GM19467 (cell line): ENCODE measurements around the gene ZMPSTE24.
"Not testable (repeated sequence)": the region's sequence is repeated elsewhere in the genome, so short reads cannot be mapped to it uniquely, and the experiment has no call there.

ENCODE experiments used
- ATAC-seq: cut with Tn5 transposase; IDR thresholded peaks from one replicate; pipeline ENCODE4 v1.9.1; 2021; ENCODE audit warnings: mild to moderate bottlenecking, moderate library complexity; ENCODE audit not compliant: unreplicated experiment

ZMPSTE24 gene

DNA sequence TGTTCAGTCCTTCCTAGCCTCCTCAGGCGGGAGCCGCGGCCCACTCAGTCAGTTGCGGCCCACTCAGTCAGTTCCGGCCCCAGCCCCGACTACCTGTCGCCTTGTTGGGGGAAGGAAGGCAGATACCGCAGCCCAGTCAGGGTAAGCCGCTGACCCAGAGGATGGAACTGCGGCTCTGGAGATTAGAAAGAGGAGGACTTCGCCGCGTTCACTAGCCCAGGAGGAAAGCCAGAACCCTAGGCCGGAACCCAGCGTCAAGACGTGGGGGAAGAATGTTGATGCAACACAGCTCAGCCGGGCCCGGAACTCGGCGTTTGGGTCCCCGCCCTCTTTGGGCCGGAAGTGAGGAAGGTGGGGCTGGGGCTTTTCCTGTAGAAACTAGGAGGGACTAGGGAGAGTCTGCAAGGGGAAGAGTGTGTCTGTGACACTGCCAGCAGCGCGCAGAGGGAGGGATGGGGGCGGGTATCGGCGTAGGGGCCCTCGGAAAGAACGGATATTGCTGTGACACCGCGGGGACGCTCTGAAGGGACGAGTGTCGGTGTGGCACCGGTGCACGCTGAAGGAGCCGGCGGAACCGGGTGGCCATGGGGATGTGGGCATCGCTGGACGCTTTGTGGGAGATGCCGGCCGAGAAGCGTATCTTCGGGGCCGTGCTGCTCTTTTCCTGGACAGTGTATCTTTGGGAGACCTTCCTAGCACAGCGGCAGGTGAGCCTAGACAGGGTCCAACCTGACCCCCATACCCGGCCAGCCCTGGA is at the start of gene ZMPSTE24:
Gene ZMPSTE24, plus strand, starts transcription at position 549 of the 757 bp plus-strand sequence. Its CDS starts 36 bp downstream, at position 585.
- peak; percentile 88 for ATAC-seq

GRCh38 chr1:40210511-40211204 is 47.4 kb upstream of the ZMPSTE24 start:
- ATAC-seq, result no peak

- ATAC-seq, result no peak
Measured at GRCh38 chr1:40218333-40218732, 39.7 kb upstream of the ZMPSTE24 start.

- ATAC-seq, result not testable (repeated sequence)
Measured at GRCh38 chr1:40221471-40221905, 36.5 kb upstream of the ZMPSTE24 start.

GRCh38 chr1:40221977-40222772 is 35.9 kb upstream of the ZMPSTE24 start:
- no peak for ATAC-seq

DNA sequence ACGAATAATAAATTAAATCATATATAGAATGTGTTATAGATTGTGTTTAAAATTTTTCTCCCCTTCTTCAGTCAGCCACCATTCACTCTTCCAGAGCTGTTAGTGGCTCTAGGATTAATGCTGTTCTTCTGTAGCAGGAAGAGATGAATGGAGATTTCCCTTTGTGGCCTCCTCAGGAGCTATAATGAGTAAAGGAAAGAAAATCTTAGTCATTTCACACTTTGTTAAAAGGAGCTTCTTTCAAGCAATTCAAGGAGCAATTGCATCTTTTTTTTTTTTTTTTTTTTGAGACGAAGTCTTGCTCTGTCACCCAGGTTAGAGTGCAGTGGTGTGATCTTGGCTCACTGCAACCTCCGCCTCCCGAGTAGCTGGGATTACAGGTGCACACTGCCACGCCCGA is 34.0 kb upstream of the ZMPSTE24 start:
- ATAC-seq, result no peak

DNA sequence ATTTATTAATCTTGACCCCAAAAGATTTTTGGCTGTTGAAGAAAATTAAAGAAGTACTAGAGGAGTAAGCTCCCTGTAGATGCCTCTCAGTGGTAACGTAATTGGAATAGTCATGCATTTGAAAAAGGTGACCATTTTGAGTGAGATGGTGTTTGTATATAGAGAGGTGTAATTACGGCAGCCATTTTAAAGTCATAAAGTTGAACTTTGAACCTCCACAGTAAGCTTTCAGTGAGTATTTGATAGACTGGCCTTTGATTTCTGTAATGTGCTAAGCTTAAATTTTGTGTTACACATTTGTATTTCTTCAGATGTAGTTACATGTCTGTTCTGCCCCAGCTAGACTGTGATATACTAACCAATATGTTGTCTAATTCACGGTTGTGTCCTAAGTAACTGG is 31.8 kb upstream of the ZMPSTE24 start:
- no peak for ATAC-seq

DNA sequence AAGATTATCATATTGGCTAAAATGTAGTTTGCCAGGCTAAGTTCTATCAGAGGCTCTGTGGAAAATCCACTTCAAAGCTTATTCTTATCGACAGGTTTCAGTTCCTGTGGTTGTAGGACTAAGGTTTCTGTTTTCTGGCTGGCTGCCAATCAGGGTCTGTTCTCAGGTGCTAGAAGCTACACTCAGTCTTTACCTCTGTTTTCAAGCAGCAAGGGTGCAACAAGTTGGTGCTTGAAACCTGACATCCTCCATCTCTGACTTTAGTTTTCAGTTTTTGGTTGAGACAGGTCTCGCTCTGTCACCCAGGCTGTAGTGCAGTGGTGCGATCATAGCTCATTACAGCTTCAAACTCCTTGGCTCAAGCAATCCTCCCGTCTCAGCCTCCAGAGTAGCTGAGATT is 25.6 kb upstream of the ZMPSTE24 start:
- ATAC-seq, result peak; percentile 88

DNA sequence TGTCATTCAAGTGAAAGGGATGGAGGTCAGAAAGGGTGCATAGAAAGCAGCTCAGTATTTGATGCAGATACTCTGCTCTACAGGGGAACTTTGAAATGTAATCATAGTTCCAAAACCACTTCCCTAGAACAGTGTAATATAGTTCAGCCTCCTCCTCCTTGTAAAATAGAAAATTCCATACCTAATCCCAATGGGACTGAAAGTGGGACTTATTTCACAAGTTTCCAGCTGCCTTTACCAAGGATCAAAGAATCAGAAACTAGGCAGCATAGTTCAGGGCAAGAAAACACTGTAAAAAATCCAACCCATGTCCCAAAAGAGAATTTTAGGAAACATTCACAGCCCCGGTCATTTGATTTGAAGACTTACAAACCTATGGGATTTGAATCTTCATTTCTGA is 18.4 kb upstream of the ZMPSTE24 start:
- no peak for ATAC-seq

DNA sequence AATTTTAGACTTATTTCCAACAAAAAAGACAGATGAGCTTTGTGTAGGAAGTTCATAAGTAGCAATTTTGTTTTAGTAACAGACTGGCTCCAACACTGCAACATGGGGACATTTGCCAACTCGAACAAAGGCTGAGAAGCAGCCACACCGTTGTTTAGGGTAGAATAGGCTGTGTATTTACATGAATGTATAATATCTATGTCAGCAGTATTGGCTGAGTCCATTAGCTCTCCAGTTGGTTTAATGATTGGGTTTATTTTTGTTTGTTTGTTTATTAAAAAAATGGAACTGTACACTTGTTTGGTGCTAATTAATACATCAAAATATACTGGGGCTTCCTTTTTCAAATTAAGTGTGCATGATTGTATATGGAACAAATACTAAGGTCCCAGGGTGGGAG is 17.6 kb upstream of the ZMPSTE24 start:
- no peak for ATAC-seq

GRCh38 chr1:40241362-40241761 is 16.7 kb upstream of the ZMPSTE24 start:
- ATAC-seq, result no peak

DNA sequence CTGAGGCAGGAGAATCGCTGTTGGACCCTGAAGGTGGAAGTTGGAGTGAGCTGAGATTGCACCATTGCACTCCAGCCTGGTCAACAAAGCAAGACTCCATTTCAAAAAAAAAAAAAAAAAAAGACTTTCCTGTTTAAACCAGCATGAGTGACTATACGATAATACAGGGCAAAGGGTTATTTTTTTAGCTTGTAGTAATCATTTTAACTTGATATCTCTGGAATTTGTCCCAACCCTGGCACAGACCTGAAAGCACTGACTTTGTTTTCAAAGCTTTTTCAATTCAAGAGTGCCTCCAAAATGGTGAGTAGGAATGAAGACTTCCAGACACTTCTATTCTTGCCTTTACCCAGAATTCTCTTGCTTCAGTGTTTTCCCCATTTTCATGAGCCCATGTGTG is 14.7 kb upstream of the ZMPSTE24 start:
- no peak for ATAC-seq

DNA sequence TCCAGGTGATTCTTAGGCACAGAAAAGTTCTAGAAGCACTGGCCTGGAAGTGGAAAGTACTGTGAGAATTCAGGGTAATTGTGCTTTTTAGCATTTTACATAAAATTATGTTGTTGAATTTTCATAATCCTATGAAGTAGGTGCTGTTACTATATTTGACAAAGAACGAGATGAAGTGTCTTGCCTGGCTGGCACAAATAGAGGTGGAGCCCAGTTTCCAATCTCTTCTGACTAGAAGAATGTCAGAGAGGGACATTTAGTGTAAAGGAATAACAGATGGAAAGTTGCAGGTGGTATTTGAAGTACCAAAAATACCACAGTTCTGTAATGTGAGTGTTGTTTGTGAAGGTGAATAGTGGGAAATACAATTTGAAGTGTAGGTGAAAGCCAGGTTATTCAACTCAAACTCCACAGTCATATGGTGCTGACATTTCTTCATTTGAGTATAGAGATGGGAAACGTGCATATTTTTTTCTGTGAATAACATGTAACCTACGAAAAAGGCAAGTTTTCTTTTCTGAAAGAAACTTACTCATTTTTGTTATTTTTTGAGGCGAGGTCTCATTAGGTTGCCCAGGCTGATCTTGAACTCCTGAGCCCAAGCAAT is 13.8 kb upstream of the ZMPSTE24 start:
- no peak for ATAC-seq

GRCh38 chr1:40245686-40246085 is 12.3 kb upstream of the ZMPSTE24 start:
- ATAC-seq, result no peak

- ATAC-seq, result no peak
Measured at GRCh38 chr1:40247655-40248054, 10.4 kb upstream of the ZMPSTE24 start, which contains the start of gene TMCO2. Gene TMCO2 (plus strand): TSS chr1:40247937. CDS start chr1:40247994, 57 bp downstream.

DNA sequence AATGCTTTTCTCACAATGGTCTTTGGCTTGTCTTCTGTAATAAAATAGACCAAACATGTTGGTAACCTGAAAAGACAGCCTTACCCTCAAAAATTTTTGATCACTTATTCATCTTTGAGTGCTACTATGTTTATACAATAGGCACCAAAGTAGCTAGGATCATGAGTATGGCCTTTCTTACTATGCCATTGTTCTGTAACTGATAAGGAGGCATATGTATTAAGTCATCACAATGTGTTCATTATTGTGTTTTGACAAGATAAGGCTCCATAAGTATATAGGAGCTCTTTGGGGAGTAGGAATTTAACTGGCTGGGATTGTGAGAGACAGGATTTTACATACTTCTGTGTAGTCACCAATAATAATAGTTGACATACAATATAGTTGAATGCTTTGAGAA is 9.6 kb upstream of the ZMPSTE24 start:
- no peak for ATAC-seq

GRCh38 chr1:40251456-40251855 is 6.6 kb upstream of the ZMPSTE24 start:
- no peak for ATAC-seq

- no peak for ATAC-seq
Measured at GRCh38 chr1:40252601-40253000, 5.4 kb upstream of the ZMPSTE24 start.

DNA sequence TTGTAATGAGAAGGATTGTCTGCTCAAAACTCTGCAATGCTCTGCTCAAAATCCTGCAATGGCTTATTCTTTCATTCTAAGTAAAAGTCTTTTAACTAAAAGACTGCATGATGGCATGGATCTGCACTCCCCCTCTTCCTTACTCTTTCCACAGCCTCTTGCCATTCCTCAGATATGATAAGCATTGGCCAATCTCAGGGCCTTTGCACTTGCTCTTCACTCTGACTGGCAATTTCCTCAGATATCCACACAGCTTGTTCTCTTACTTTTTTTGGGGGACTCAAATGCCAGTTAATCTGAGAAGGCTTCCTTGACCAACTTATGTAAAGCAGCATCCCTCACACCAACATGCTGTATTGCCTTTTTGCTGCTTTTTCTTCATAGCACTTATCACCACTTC is 2.8 kb upstream of the ZMPSTE24 start:
- no peak for ATAC-seq

DNA sequence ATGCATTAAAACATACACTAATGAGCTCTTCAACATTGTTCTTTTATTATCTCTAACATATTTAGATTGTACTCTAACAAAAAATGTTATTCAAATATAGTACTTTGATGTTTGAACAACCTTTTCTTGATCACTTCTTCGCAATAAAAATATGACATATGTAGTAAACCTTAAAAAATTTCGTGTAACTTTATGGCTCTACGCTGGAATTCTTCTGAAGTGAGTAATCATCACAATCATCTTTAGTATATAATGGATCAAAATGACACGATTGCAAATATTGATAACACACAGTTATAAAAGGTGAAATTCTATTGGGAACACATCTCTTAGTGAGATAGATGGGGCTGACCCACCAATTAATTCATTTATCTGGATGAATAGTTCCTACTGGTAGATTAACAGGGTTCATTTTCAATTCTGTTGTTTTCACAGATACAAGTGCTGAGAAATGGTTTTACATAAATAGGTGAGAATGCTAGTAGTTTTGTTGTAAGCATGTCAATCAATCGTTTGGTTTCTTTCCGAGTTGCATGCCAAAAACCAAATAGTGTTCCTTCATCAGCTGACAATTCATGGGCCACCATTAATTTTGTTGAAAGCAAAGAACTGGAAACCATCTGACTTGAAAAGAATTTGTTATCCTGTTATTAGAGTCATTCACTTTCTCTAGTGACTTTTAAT is 1.5 kb upstream of the ZMPSTE24 start:
- ATAC-seq, result no peak
